Peyer's patch (tissue), 4 donors: ENCODE results near the gene EGFLAM. TPM values are rescaled to one million over a fixed set of nuclear protein-coding genes. Genes with fewer than 3 reads are reported as not detected.

Experiments
- DNase-seq, 3 donors: peaks; one replicate each; pipeline ENCODE4 v3.0.0-alpha.2; 2017 to 2019
- H3K27ac ChIP-seq, 4 donors: fragments of 200-600 bp; sonication (generic); one replicate each; pipeline ENCODE4 v1.5.1; 2016 to 2019
- H3K27me3 ChIP-seq, 2 donors: fragments of 200-600 bp; sonication (generic); one replicate each; pipeline ENCODE4 v1.5.1; 2019
- H3K36me3 ChIP-seq, 3 donors: fragments of 200-600 bp; sonication (generic); one replicate each; pipeline ENCODE4 v1.5.1; 2016 to 2019
- H3K4me1 ChIP-seq, 4 donors: fragments of 200-600 bp; sonication (generic); one replicate each; pipeline ENCODE4 v1.5.1; 2016 to 2019
- H3K4me3 ChIP-seq, 4 donors: fragments of 200-600 bp; sonication (generic); 1 replicate in 3 of 4; 2 replicates in 1 of 4; pipeline ENCODE4 v1.5.1; 2016 to 2019; ENCODE audit warnings: mild to moderate bottlenecking in 1 of 4
- H3K9me3 ChIP-seq, 4 donors: fragments of 200-600 bp; sonication (generic); one replicate each; pipeline ENCODE4 v1.5.1; 2016 to 2019; ENCODE audit warnings: mild to moderate bottlenecking in 1 of 4
- CTCF ChIP-seq, 6 experiments: fragments of 450-650 bp in 4 of 6; fragments of 200-600 bp in 2 of 6; sonication (generic) in 1 of 6; IDR thresholded peaks; one replicate each; pipeline ENCODE4 v1.5.1; 2017 to 2019; ENCODE audit warnings: antibody characterized with exemption in 6 of 6, mild to moderate bottlenecking in 3 of 6, moderate library complexity in 1 of 6
- POLR2A ChIP-seq, 2 donors: fragments of 450-650 bp; IDR thresholded peaks; one replicate each; pipeline ENCODE4 v1.5.1; 2017; ENCODE audit warnings: antibody characterized with exemption in 2 of 2, mild to moderate bottlenecking in 2 of 2, moderate library complexity in 2 of 2
- total RNA-seq, 4 donors: library from RNA; depleted of rRNA; stranded (reverse); fragments of >200 nt; gene quantifications; one replicate each; pipeline ENCODE4 v1.1.0, GENCODE V29; 2016

The EGFLAM gene
- total RNA-seq, 4 donors from 2014 or later: 0.54 to 1.7 (median 0.70) TPM; not detected in 1

DNA sequence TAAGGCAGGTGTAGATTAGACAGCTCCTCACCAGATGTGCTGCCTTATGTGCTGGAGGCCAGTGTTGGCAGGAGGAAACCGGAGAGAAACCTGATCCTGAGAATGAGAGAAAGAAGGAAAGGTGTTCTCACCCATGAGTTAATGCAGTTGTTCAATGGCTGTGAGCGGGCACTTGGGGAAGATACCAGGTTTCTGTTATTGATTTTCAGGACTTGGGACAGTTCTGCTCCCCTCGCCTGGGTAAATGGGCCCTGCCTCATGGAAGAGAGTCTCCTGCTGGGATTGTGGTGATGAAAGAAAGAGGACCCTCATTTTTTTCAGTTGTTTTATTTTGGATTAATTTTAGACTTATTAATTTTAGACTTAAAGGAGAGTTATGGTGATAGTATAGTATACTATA, 59.5 kb downstream of the EGFLAM start:
- DNase-seq: no peak
- no peak for TF ChIP-seq POLR2A (IDR thresholded peaks at IDR 0.05)
- TF ChIP-seq CTCF (IDR thresholded peaks at IDR 0.05): no peak
- Histone ChIP-seq H3K4me3 (no peak overlapping the region), H3K9me3 (no peaks in the 10 kb centered on the region), H3K27me3 (no peaks in the 10 kb centered on the region), H3K27ac (no peak overlapping the region), H3K36me3 (no peaks in the 10 kb centered on the region), H3K4me1 (no peaks in the 10 kb centered on the region)

DNA sequence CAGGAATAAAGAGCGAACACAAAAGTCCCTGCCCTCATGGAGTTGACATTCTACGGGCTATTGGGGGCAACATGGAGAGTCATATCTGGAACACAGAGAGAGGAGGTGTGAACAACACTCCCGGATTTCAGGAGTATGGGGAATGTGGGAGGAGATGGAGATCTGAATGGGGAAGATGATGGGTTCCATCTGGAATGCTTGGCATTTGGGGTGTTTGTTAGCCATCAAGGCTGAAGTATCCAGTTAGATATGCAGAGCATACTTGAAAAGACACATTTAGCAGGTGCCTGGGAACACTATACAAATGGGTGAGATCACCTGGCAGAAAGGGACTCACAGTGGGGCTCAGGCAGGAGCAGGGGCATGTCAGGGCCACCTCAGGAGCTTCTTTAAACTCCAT, 61.1 kb downstream of the EGFLAM start:
- TF ChIP-seq CTCF (IDR thresholded peaks at IDR 0.05): no peak
- TF ChIP-seq POLR2A (IDR thresholded peaks at IDR 0.05): no peak

GRCh38 chr5:38321978-38322377, 63.6 kb downstream of the EGFLAM start:
- H3K4me1 ChIP-seq: no peaks in the 10 kb centered on the region

More for the DNA sequence above, 61.1 kb downstream of the EGFLAM start:
- Histone ChIP-seq H3K4me1 (no peaks in the 10 kb centered on the region), H3K27ac (no peak overlapping the region), H3K4me3 (no peak overlapping the region), H3K27me3 (no peaks in the 10 kb centered on the region), H3K9me3 (no peaks in the 10 kb centered on the region), H3K36me3 (no peaks in the 10 kb centered on the region)
- no peak for DNase-seq

DNA sequence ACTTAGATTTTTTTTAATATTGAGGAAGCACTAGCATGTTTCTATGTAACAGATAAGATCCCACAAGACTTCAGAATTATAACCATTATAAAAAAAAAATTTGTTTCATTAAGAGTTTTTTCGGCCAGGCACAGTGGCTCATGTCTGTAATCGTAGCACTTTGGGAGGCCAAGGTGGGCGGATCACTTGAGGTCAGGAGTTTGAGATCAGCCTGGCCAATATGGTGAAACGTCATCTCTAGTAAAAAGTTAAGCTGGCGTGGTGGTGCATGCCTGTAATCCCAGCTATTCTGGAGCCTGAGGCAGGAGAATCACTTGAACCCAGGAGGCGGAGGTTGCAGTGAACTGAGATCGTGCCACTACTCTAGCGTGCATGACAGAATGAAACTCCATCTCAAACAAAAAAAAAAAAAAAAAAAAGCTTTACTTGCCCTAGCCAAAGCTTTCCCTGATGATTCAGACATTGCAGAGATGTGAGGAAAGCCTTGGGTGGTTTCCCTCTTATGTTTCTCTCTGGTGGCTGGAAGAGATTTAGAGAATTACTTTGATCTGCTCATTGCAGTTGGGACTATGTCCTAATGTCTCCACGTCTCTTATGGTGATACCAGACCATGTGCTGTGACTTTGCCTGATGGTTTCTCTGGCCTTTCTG, 65.4 kb downstream of the EGFLAM start:
- H3K27ac ChIP-seq: no peak overlapping the region
- DNase-seq: no peak
- no peaks in the 10 kb centered on the region for H3K27me3 ChIP-seq
- H3K4me1 ChIP-seq: no peaks in the 10 kb centered on the region
- no peaks in the 10 kb centered on the region for H3K9me3 ChIP-seq
- H3K36me3 ChIP-seq: no peaks in the 10 kb centered on the region
- no peak overlapping the region for H3K4me3 ChIP-seq
- TF ChIP-seq CTCF (IDR thresholded peaks at IDR 0.05): no peak
- no peak for TF ChIP-seq POLR2A (IDR thresholded peaks at IDR 0.05)

More at GRCh38 chr5:38321978-38322377, 63.6 kb downstream of the EGFLAM start:
- Histone ChIP-seq H3K4me3 (no peak overlapping the region), H3K36me3 (no peaks in the 10 kb centered on the region), H3K27me3 (no peaks in the 10 kb centered on the region), H3K27ac (no peak overlapping the region), H3K9me3 (no peaks in the 10 kb centered on the region)
- TF ChIP-seq CTCF (IDR thresholded peaks at IDR 0.05) (no peak), POLR2A (IDR thresholded peaks at IDR 0.05) (no peak)
- DNase-seq: no peak

GRCh38 chr5:38329132-38329715, 70.9 kb downstream of the EGFLAM start:
- Histone ChIP-seq H3K9me3 (no peaks in the 10 kb centered on the region), H3K36me3 (no peaks in the 10 kb centered on the region), H3K4me3 (no peak overlapping the region), H3K27ac (no peak overlapping the region), H3K4me1 (no peaks in the 10 kb centered on the region), H3K27me3 (no peaks in the 10 kb centered on the region)
- DNase-seq: no peak
- TF ChIP-seq CTCF (IDR thresholded peaks at IDR 0.05) (no peak), POLR2A (IDR thresholded peaks at IDR 0.05) (no peak)
